Trophoblast cell (in vitro differentiated cells and primary cell): ENCODE measurements around the gene LCLAT1.

Experiments used
- DNase-seq, 2 donors: peaks; one replicate each; pipeline ENCODE4 v3.0.0-alpha.2; 2016
- H2AFZ ChIP-seq: 2 replicates; pipeline ENCODE4 v1.6.1; 2013; ENCODE audit warnings: low read length, moderate library complexity, mild to moderate bottlenecking; ENCODE audit not compliant: insufficient read depth, poor library complexity
- H2AK5ac ChIP-seq: 2 replicates; pipeline ENCODE4 v1.6.1; 2013; ENCODE audit warnings: mild to moderate bottlenecking, low read length
- H2BK120ac ChIP-seq: 2 replicates; pipeline ENCODE4 v1.6.1; 2013; ENCODE audit warnings: low read length, mild to moderate bottlenecking, moderate library complexity; ENCODE audit not compliant: insufficient read depth, poor library complexity
- H2BK12ac ChIP-seq: 2 replicates; pipeline ENCODE4 v1.6.1; 2013; ENCODE audit warnings: mild to moderate bottlenecking, low read length, moderate library complexity
- H2BK5ac ChIP-seq: 2 replicates; pipeline ENCODE4 v1.6.1; 2013; ENCODE audit warnings: low read length, low read depth, moderate library complexity, mild to moderate bottlenecking; ENCODE audit not compliant: poor library complexity
- H3K14ac ChIP-seq: 2 replicates; pipeline ENCODE4 v1.6.1; 2013; ENCODE audit warnings: mild to moderate bottlenecking, low read length
- H3K18ac ChIP-seq: 2 replicates; pipeline ENCODE4 v1.6.1; 2013; ENCODE audit warnings: mild to moderate bottlenecking, low read length
- H3K23ac ChIP-seq: 2 replicates; pipeline ENCODE4 v1.6.1; 2013; ENCODE audit warnings: low read length
- H3K27ac ChIP-seq: 2 replicates; pipeline ENCODE4 v1.5.1; 2013; ENCODE audit warnings: low read depth, mild to moderate bottlenecking, inconsistent platforms, low read length, moderate library complexity
- H3K27me3 ChIP-seq: 2 replicates; pipeline ENCODE4 v1.6.1; 2013; ENCODE audit warnings: inconsistent platforms, mild to moderate bottlenecking, low read length, moderate library complexity; ENCODE audit not compliant: insufficient read depth
- H3K36me3 ChIP-seq, 2 experiments: 1 replicate in 1 of 2; 2 replicates in 1 of 2; pipeline ENCODE4 v1.6.1; 2013; ENCODE audit warnings: low read length in 2 of 2, mild to moderate bottlenecking in 2 of 2, moderate library complexity in 1 of 2; ENCODE audit not compliant: insufficient read depth in 2 of 2, control insufficient read depth in 1 of 2
- H3K4ac ChIP-seq: 2 replicates; pipeline ENCODE4 v1.6.1; 2013; ENCODE audit warnings: low read depth, mild to moderate bottlenecking, low read length, moderate library complexity
- H3K4me1 ChIP-seq, 2 experiments: 1 replicate in 1 of 2; 2 replicates in 1 of 2; pipeline ENCODE4 v1.6.1; 2013; ENCODE audit warnings: low read length in 2 of 2, mild to moderate bottlenecking in 2 of 2, moderate library complexity in 1 of 2; ENCODE audit not compliant: insufficient read depth in 2 of 2, control insufficient read depth in 1 of 2
- H3K4me2 ChIP-seq: 2 replicates; pipeline ENCODE4 v1.6.1; 2013; ENCODE audit warnings: inconsistent platforms, mild to moderate bottlenecking, low read length, moderate library complexity
- H3K4me3 ChIP-seq: 2 replicates; pipeline ENCODE4 v1.5.1; 2013; ENCODE audit warnings: mild to moderate bottlenecking, low read depth, low read length, inconsistent platforms
- H3K79me1 ChIP-seq: one replicate; pipeline ENCODE4 v1.6.1; 2013; ENCODE audit warnings: low read length
- H3K79me2 ChIP-seq: 2 replicates; pipeline ENCODE4 v1.6.1; 2013; ENCODE audit warnings: low read length, mild to moderate bottlenecking; ENCODE audit not compliant: control insufficient read depth, insufficient read depth, poor library complexity
- H3K9ac ChIP-seq: 2 replicates; pipeline ENCODE4 v1.6.1; 2013; ENCODE audit warnings: mild to moderate bottlenecking, low read length
- H3K9me3 ChIP-seq: 2 replicates; pipeline ENCODE4 v1.6.1; 2013; ENCODE audit warnings: low read depth, mild to moderate bottlenecking, control low read depth, inconsistent platforms, low read length; ENCODE audit not compliant: insufficient read depth
- H4K12ac ChIP-seq: 2 replicates; pipeline ENCODE4 v1.6.1; 2013; ENCODE audit warnings: low read depth, mild to moderate bottlenecking, low read length, moderate library complexity
- H4K8ac ChIP-seq: 2 replicates; pipeline ENCODE4 v1.6.1; 2013; ENCODE audit warnings: low read depth, mild to moderate bottlenecking, low read length, moderate library complexity
- H4K91ac ChIP-seq: one replicate; pipeline ENCODE4 v1.6.1; 2013; ENCODE audit warnings: low read depth, mild to moderate bottlenecking, low read length, moderate library complexity
- WGBS: extraction: QIAGEN DNeasy Blood & Tissue Kit; methylation state at CpG from one replicate; pipeline ENCODE4 v1.1.7; 2013; ENCODE audit warnings: missing lambda C conversion rate; ENCODE audit not compliant: insufficient read length, insufficient coverage; ENCODE audit errors: extremely low coverage; 5-methylcytosine and 5-hydroxymethylcytosine counted together

The LCLAT1 gene

GRCh38 chr2:30655660-30656059, 208.6 kb downstream of the LCLAT1 start:
- Histone ChIP-seq H2BK12ac (no peak overlapping the region), H3K14ac (no peak overlapping the region), H3K79me2 (no peaks in the 10 kb centered on the region), H3K9me3 (peaks cover 4% of the 10 kb centered on the region), H3K36me3 (no peaks in the 10 kb centered on the region), H3K9ac (no peak overlapping the region), H2BK120ac (no peak overlapping the region), H3K4me2 (no peak overlapping the region), H3K23ac (no peak overlapping the region), H4K91ac (no peak overlapping the region), H2AK5ac (no peak overlapping the region), H4K8ac (no peak overlapping the region), H2AFZ (no peak overlapping the region), H4K12ac (no peak overlapping the region), H3K27me3 (no peaks in the 10 kb centered on the region), H3K4me1 (peaks cover 0 to 6% of the 10 kb centered on the region in 2 experiments), H3K18ac (no peak overlapping the region), H3K4ac (no peak overlapping the region), H3K27ac (no peak overlapping the region), H3K4me3 (no peak overlapping the region), H2BK5ac (no peak overlapping the region), H3K79me1 (no peaks in the 10 kb centered on the region)
- WGBS = no CpG with 5 or more reads among the region's 5 CpGs
- DNase-seq = peak; percentile 60 to 82

GRCh38 chr2:30656079-30656478, 209.0 kb downstream of the LCLAT1 start:
- peak in 1 of 2 donors; percentile 14 for DNase-seq
- Histone ChIP-seq H3K79me1 (no peaks in the 10 kb centered on the region), H4K91ac (no peak overlapping the region), H3K23ac (no peak overlapping the region), H3K79me2 (no peaks in the 10 kb centered on the region), H2BK5ac (no peak overlapping the region), H3K14ac (no peak overlapping the region), H2BK120ac (no peak overlapping the region), H4K8ac (no peak overlapping the region), H3K4me3 (no peak overlapping the region), H3K36me3 (no peaks in the 10 kb centered on the region), H2AFZ (no peak overlapping the region), H3K27me3 (no peaks in the 10 kb centered on the region), H3K4ac (no peak overlapping the region), H3K4me1 (peaks cover 0 to 6% of the 10 kb centered on the region in 2 experiments), H3K4me2 (no peak overlapping the region), H3K9me3 (peaks cover 4% of the 10 kb centered on the region), H3K9ac (no peak overlapping the region), H3K18ac (no peak overlapping the region), H4K12ac (no peak overlapping the region), H2AK5ac (no peak overlapping the region), H2BK12ac (no peak overlapping the region), H3K27ac (no peak overlapping the region)
- no CpG with 5 or more reads among the region's 4 CpGs for WGBS

DNA sequence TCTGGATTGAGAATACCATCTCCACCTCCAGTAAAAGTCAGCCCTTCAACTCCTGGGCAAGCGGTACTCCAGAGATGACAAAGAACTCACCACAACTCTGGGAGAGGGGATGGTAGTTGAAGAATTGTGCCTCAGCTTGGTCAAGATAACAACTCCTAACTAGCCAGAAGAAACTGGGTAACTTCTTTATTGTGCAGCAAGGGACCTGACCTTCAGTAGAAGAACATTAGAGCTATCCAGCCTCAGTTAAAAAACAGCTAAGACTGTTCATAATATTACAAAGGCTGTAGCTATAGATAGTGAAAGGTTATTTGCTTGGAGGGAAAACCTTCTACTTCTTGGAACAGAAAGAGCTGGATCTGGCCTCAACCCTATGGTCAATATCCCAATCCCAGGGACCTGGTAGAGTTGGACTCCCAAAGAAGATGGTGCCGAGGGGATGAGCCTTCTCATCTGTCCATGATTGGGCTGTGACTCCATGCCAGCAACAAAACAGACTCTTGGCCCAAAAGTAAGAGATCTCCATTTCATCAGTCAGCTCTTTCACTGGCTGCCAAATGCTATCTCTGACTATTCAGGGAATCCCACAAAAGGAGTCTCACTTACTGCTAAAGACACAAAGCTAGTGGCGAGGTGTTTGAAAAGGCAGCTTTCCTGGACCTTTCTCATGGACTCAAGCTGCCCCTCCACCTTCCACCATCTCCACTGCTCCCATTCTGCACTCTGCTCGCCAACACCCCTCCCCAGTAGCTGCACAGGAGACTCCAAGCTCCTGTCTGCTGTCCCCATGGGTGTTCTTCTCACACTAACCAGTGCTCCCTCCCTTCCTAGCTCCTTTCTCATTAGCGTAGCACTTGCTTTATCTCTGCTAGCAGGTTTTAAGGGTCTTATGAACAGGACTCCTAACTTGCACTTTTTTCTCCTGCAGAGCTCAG, 214.4 kb downstream of the LCLAT1 start:
- WGBS = no CpG with 5 or more reads among the region's 5 CpGs
- no peak overlapping the region for H4K8ac ChIP-seq
- H3K23ac ChIP-seq = no peak overlapping the region
- H3K4ac ChIP-seq = no peak overlapping the region
- H3K36me3 ChIP-seq = no peaks in the 10 kb centered on the region
- H3K27ac ChIP-seq = no peak overlapping the region
- H2BK120ac ChIP-seq = no peak overlapping the region
- peaks cover 12% of the 10 kb centered on the region for H3K79me1 ChIP-seq
- no peak overlapping the region for H2BK5ac ChIP-seq
- H3K18ac ChIP-seq = no peak overlapping the region
- H3K4me1 ChIP-seq = peaks cover 12 to 15% of the 10 kb centered on the region in 2 experiments
- H3K9ac ChIP-seq = no peak overlapping the region
- H4K12ac ChIP-seq = no peak overlapping the region
- no peak for DNase-seq
- H4K91ac ChIP-seq = no peak overlapping the region
- H2AK5ac ChIP-seq = no peak overlapping the region
- no peaks in the 10 kb centered on the region for H3K27me3 ChIP-seq
- H2AFZ ChIP-seq = no peak overlapping the region
- H3K4me3 ChIP-seq = no peak overlapping the region
- H2BK12ac ChIP-seq = no peak overlapping the region
- no peak overlapping the region for H3K14ac ChIP-seq
- H3K9me3 ChIP-seq = peaks cover 2% of the 10 kb centered on the region
- no peaks in the 10 kb centered on the region for H3K79me2 ChIP-seq
- no peak overlapping the region for H3K4me2 ChIP-seq

GRCh38 chr2:30662268-30663131, 215.5 kb downstream of the LCLAT1 start:
- Histone ChIP-seq H4K91ac (no peak overlapping the region), H4K12ac (no peak overlapping the region), H3K4me3 (no peak overlapping the region), H3K9ac (no peak overlapping the region), H3K9me3 (peaks cover 2% of the 10 kb centered on the region), H3K27ac (no peak overlapping the region), H3K36me3 (no peaks in the 10 kb centered on the region), H2AFZ (no peak overlapping the region), H2BK120ac (no peak overlapping the region), H4K8ac (no peak overlapping the region), H2AK5ac (no peak overlapping the region), H3K23ac (no peak overlapping the region), H3K18ac (no peak overlapping the region), H2BK12ac (no peak overlapping the region), H2BK5ac (no peak overlapping the region), H3K27me3 (no peaks in the 10 kb centered on the region), H3K4me2 (no peak overlapping the region), H3K79me1 (peaks cover 12% of the 10 kb centered on the region), H3K4ac (no peak overlapping the region), H3K4me1 (peaks cover 12 to 15% of the 10 kb centered on the region in 2 experiments), H3K79me2 (no peaks in the 10 kb centered on the region), H3K14ac (peak overlapping the region; percentile 12)
- DNase-seq = peak; percentile 79 to 82
- no CpG with 5 or more reads among the region's 12 CpGs for WGBS
